Fibroblast of upper back skin (primary cell): ENCODE data around the gene ERFE.

ENCODE experiments used
- DNase-seq: peaks from one replicate; pipeline ENCODE4 v3.0.0-alpha.2; 2013

The ERFE gene

GRCh38 chr2:238157506-238158017 is 1.2 kb upstream of the ERFE start:
- DNase-seq = no peak

GRCh38 chr2:238158018-238158508 is 707 bp upstream of the ERFE start:
- no peak for DNase-seq

GRCh38 chr2:238159071-238159539 is 335 bp downstream of the ERFE start:
- DNase-seq = no peak

GRCh38 chr2:238159661-238160205 is 963 bp downstream of the ERFE start:
- DNase-seq = no peak

- no peak for DNase-seq
Observed at GRCh38 chr2:238160206-238161129, 1.7 kb downstream of the ERFE start.

- no peak for DNase-seq
Observed at GRCh38 chr2:238161291-238162051, 2.7 kb downstream of the ERFE start.

GRCh38 chr2:238162251-238162845 is 3.6 kb downstream of the ERFE start:
- DNase-seq = no peak

GRCh38 chr2:238162846-238163441 is 4.2 kb downstream of the ERFE start:
- peak; percentile 40 for DNase-seq

GRCh38 chr2:238163481-238164198 is 4.9 kb downstream of the ERFE start:
- no peak for DNase-seq

- DNase-seq = no peak
Observed at GRCh38 chr2:238164906-238165287, 6.1 kb downstream of the ERFE start.

GRCh38 chr2:238165288-238165921 is 6.6 kb downstream of the ERFE start:
- DNase-seq = no peak

- no peak for DNase-seq
Observed at GRCh38 chr2:238166391-238167343, 7.9 kb downstream of the ERFE start.

- no peak for DNase-seq
Observed at GRCh38 chr2:238167344-238167715, 8.6 kb downstream of the ERFE start.

GRCh38 chr2:238167761-238168160 is 9.0 kb downstream of the ERFE start:
- DNase-seq = peak; percentile 23

- no peak for DNase-seq
Observed at GRCh38 chr2:238168196-238169047, 9.7 kb downstream of the ERFE start.

GRCh38 chr2:238169048-238169707 is 10.4 kb downstream of the ERFE start:
- peak; percentile 97 for DNase-seq

- peak; percentile 99 for DNase-seq
Observed at GRCh38 chr2:238169708-238170251, 11.0 kb downstream of the ERFE start.
